HepG2 (cell line): Measurements from ENCODE around the gene SHISA5. TPM values are rescaled to one million over a fixed set of nuclear protein-coding genes. Genes with fewer than 3 reads are reported as not detected.

Source experiments
- ARNT2 ChIP-seq: sonication (generic); formaldehyde crosslinking; IDR thresholded peaks from 2 replicates; pipeline ENCODE4 v1.8.0; 2022; ENCODE audit warnings: mild to moderate bottlenecking, low read depth, missing genetic modification reagents, moderate library complexity
- ATF4 ChIP-seq, 2 experiments: fragments of 450-650 bp in 1 of 2; sonication (generic) in 1 of 2; formaldehyde crosslinking; IDR thresholded peaks; 2 replicates each; pipeline versions ENCODE4 v1.5.0 to v1.8.0; 2020 to 2022; ENCODE audit warnings: mild to moderate bottlenecking in 1 of 2, missing genetic modification reagents in 1 of 2
- ATF7 ChIP-seq, 2 experiments: fragments of 450-650 bp in 1 of 2; sonication (generic) in 1 of 2; formaldehyde crosslinking in 1 of 2; IDR thresholded peaks; 2 replicates each; pipeline versions ENCODE4 v1.4.0 to v1.6.1; 2016 to 2020; ENCODE audit warnings: antibody characterized with exemption in 1 of 2, mild to moderate bottlenecking in 1 of 2, missing genetic modification reagents in 1 of 2
- CREB3 ChIP-seq: sonication (generic); formaldehyde crosslinking; IDR thresholded peaks from 2 replicates; pipeline ENCODE4 v1.5.0; 2020; ENCODE audit warnings: missing genetic modification reagents
- DR1 ChIP-seq: sonication (generic); formaldehyde crosslinking; IDR thresholded peaks from 2 replicates; pipeline ENCODE4 v1.8.0; 2021; ENCODE audit warnings: mild to moderate bottlenecking, missing genetic modification reagents, inconsistent platforms
- HNRNPLL ChIP-seq: fragments of 200-400 bp; formaldehyde crosslinking; IDR thresholded peaks from 2 replicates; pipeline ENCODE4 v1.6.1; 2017; ENCODE audit warnings: mild to moderate bottlenecking, low read depth, low read length; ENCODE audit not compliant: poor library complexity, severe bottlenecking
- HOXA5 ChIP-seq: sonication (generic); formaldehyde crosslinking; IDR thresholded peaks from 2 replicates; pipeline ENCODE4 v1.4.0; 2020; ENCODE audit warnings: missing genetic modification reagents
- IKZF4 ChIP-seq: sonication (generic); formaldehyde crosslinking; IDR thresholded peaks from 2 replicates; pipeline ENCODE4 v1.5.1; 2020; ENCODE audit warnings: borderline replicate concordance, mild to moderate bottlenecking, low read depth, missing genetic modification reagents; ENCODE audit errors: not compliant biosample characterization
- IRX3 ChIP-seq: sonication (generic); formaldehyde crosslinking; IDR thresholded peaks from 2 replicates; pipeline ENCODE4 v1.8.1; 2023; ENCODE audit warnings: mild to moderate bottlenecking, low read depth, missing genetic modification reagents, borderline replicate concordance
- MED8 ChIP-seq: sonication (generic); formaldehyde crosslinking; IDR thresholded peaks from 2 replicates; pipeline ENCODE4 v1.8.1; 2023; ENCODE audit warnings: mild to moderate bottlenecking, missing genetic modification reagents; ENCODE audit not compliant: insufficient replicate concordance
- MLXIP ChIP-seq: sonication (generic); formaldehyde crosslinking; IDR thresholded peaks from 2 replicates; pipeline ENCODE4 v1.9.0; 2021; ENCODE audit warnings: missing genetic modification reagents, borderline replicate concordance
- NR3C1 ChIP-seq: sonication (generic); formaldehyde crosslinking; IDR thresholded peaks from 2 replicates; pipeline ENCODE4 v1.4.0; 2020; ENCODE audit warnings: missing genetic modification reagents
- NRL ChIP-seq: sonication (generic); formaldehyde crosslinking; IDR thresholded peaks from 2 replicates; pipeline ENCODE4 v1.5.0; 2020; ENCODE audit warnings: missing genetic modification reagents, mild to moderate bottlenecking, moderate library complexity, borderline replicate concordance
- SIN3B ChIP-seq: fragments of 150-350 bp; IDR thresholded peaks from 2 replicates; pipeline ENCODE4 v1.6.1; 2014; ENCODE audit warnings: low read length
- SKI ChIP-seq: fragments of 450-650 bp; IDR thresholded peaks from one replicate; pipeline ENCODE4 v1.6.1; 2018; ENCODE audit warnings: mild to moderate bottlenecking; ENCODE audit not compliant: partially characterized antibody
- SMAD3 ChIP-seq: sonication (generic); formaldehyde crosslinking; IDR thresholded peaks from 2 replicates; pipeline ENCODE4 v1.4.0; 2020; ENCODE audit warnings: missing genetic modification reagents
- SRY ChIP-seq: sonication (generic); formaldehyde crosslinking; IDR thresholded peaks from 2 replicates; pipeline ENCODE4 v1.8.0; 2022; ENCODE audit warnings: mild to moderate bottlenecking, missing genetic modification reagents
- STAG1 ChIP-seq: sonication (generic); formaldehyde crosslinking; IDR thresholded peaks from 2 replicates; pipeline ENCODE4 v1.4.0; 2020; ENCODE audit warnings: missing genetic modification reagents
- ZFP41 ChIP-seq: sonication (generic); formaldehyde crosslinking; IDR thresholded peaks from 2 replicates; pipeline ENCODE4 v1.4.0; 2020; ENCODE audit warnings: mild to moderate bottlenecking, missing genetic modification reagents, borderline replicate concordance
- ZNF3 ChIP-seq: IDR thresholded peaks from 2 replicates; pipeline ENCODE4 v1.7.0; 2017; ENCODE audit warnings: inconsistent platforms
- ZNF44 ChIP-seq: sonication (generic); formaldehyde crosslinking; IDR thresholded peaks from 2 replicates; pipeline ENCODE4 v1.5.1; 2020; ENCODE audit warnings: mild to moderate bottlenecking, missing genetic modification reagents
- ZNF841 ChIP-seq: sonication (generic); formaldehyde crosslinking; IDR thresholded peaks from 2 replicates; pipeline ENCODE4 v1.8.1; 2023; ENCODE audit warnings: missing genetic modification reagents, borderline replicate concordance
- polyA plus RNA-seq, 8 experiments: library from polyadenylated mRNA; depleted of rRNA in 3 of 8; stranded (reverse) in 7 of 8; unstranded in 1 of 8; fragments of >200 nt; fragmentation: Illumina TruSeq in 4 of 8; extraction: Trizol in 4 of 8; gene quantifications; 2 replicates each; pipeline versions ENCODE4 v1.2.1 to v1.2.3, GENCODE V29; 2011 to 2016; ENCODE audit warnings: low read depth in 4 of 8, missing spikeins in 1 of 8, mixed read lengths in 1 of 8; ENCODE audit not compliant: insufficient read depth in 1 of 8
- total RNA-seq, 5 experiments: library from RNA; depleted of rRNA; stranded (reverse); fragments of >200 nt; fragmentation: Illumina TruSeq; extraction: Trizol; gene quantifications; 2 replicates each; pipeline ENCODE4 v1.2.3, GENCODE V29; 2016; ENCODE audit warnings: low read depth in 1 of 5
- TF ChIP-seq, protein P1 (sequence below): sonication (generic); formaldehyde crosslinking; IDR thresholded peaks from 2 replicates; pipeline ENCODE4 v1.5.0; 2020; ENCODE audit warnings: mild to moderate bottlenecking, missing genetic modification reagents

Gene SHISA5
- total and polyA plus RNA-seq, 2 of the 13 experiments (the other 11 are each of a cell fraction or from before 2014, with no cell fraction given): 75.8 to 91.4 TPM

DNA sequence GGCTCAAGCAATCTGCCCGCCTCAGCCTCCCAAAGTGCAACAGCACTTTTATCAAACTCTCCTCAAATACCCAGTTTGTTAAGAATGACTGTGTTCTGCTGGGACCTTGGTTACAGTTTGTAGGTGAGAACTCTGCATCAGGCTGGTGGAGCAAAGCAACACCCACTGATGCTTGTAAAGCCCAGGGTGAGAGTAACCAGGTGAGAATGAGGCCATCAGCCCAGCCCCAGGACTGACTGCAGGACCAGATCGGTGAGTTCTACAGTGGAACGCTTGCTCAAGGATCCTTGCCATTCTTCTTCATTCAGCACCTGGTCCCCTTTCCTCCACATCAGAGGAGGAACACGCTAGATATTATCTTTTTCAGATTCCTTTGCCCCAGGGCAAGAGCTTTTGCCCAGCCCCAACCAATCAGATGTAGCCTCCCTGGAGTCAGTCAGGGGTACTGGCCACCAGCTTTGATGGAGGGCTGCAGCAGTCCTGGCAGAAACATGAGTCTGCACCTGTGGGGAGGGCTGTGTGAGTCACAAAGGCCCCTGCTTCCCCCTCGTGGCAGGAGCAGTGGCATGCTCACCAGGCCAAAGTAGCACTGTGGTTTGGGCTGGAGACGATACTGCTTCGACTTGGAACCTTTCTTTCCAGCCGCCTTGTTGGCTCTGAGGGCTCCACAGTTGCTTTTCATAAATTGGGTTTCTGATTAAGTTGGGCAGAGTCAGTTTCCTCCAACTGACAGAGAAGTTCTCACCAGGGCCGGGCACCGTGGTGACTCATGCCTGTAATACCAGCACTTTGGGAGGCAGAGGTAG lies 3.5 kb upstream of the SHISA5 start (continued):
- TF ChIP-seq, protein P1, sequence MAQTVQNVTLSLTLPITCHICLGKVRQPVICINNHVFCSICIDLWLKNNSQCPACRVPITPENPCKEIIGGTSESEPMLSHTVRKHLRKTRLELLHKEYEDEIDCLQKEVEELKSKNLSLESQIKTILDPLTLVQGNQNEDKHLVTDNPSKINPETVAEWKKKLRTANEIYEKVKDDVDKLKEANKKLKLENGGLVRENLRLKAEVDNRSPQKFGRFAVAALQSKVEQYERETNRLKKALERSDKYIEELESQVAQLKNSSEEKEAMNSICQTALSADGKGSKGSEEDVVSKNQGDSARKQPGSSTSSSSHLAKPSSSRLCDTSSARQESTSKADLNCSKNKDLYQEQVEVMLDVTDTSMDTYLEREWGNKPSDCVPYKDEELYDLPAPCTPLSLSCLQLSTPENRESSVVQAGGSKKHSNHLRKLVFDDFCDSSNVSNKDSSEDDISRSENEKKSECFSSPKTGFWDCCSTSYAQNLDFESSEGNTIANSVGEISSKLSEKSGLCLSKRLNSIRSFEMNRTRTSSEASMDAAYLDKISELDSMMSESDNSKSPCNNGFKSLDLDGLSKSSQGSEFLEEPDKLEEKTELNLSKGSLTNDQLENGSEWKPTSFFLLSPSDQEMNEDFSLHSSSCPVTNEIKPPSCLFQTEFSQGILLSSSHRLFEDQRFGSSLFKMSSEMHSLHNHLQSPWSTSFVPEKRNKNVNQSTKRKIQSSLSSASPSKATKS (CRISPR knock-in tag): no peak
- no peak for TF ChIP-seq CREB3 (CRISPR knock-in tag)
- no peak for TF ChIP-seq ZNF841 (CRISPR knock-in tag)
- TF ChIP-seq ZFP41 (CRISPR knock-in tag): no peak; the same call in 1 of the 2 replicates
- TF ChIP-seq ZNF3: no peak
- no peak for TF ChIP-seq SKI
- TF ChIP-seq ATF4 (CRISPR knock-in tag; IDR thresholded peaks at IDR 0.05): no peak
- no peak for TF ChIP-seq ZNF44 (CRISPR knock-in tag)
- TF ChIP-seq DR1 (CRISPR knock-in tag): no peak
- no peak for TF ChIP-seq MLXIP (CRISPR knock-in tag)
- 0 out of 2 replicates have a peak, but pooled peaks have one; percentile 55 for TF ChIP-seq SMAD3
- TF ChIP-seq IKZF4: no peak
- no peak for TF ChIP-seq SIN3B
- TF ChIP-seq HOXA5 (CRISPR knock-in tag): no peak
- no peak for TF ChIP-seq NR3C1 (CRISPR knock-in tag)
- no peak for TF ChIP-seq NRL (CRISPR knock-in tag)
- TF ChIP-seq SRY (CRISPR knock-in tag): no peak
- peak; percentile 98 for TF ChIP-seq STAG1
- TF ChIP-seq ATF7 (IDR thresholded peaks at IDR 0.05): no peak
- no peak for TF ChIP-seq ATF7 (CRISPR knock-in tag; IDR thresholded peaks at IDR 0.05)
- no peak for TF ChIP-seq HNRNPLL
- TF ChIP-seq MED8 (CRISPR knock-in tag): no peak
- no peak for TF ChIP-seq IRX3
- TF ChIP-seq ARNT2: no peak
